Heart left ventricle (tissue), 13 donors: Measurements from ENCODE around the gene MREG.

ENCODE experiments used
- POLR2A ChIP-seq, 2 donors: fragments of 450-650 bp; IDR thresholded peaks; one replicate each; pipeline ENCODE4 v1.6.1; 2017; ENCODE audit warnings: antibody characterized with exemption in 2 of 2, mild to moderate bottlenecking in 2 of 2, moderate library complexity in 2 of 2
- TF ChIP-seq, protein P1 (sequence below), 12 donors: fragments of 200-600 bp; sonication (generic) in 4 of 12; IDR thresholded peaks; one replicate each; pipeline versions ENCODE4 v1.5.0 to v1.8.0; 2018 to 2022; ENCODE audit warnings: antibody characterized with exemption in 12 of 12, mild to moderate bottlenecking in 5 of 12
- donor health status: ischemic (EF 13 %, LVEDD 7.1; RV severe dilation, severe dysfunction).
- donor health status: DM: no; HTN: yes; CAD: no.
- donor health status: DM: no; HTN: no; CAD: no.
- donor health status: ischemic (EF 25% LVEDD 6.9; RV normal size, moderate dysfunction).
- donor health status: ischemic (EF 25% LVEDD 5.7; RV mildly dilated, moderate dysfunction).
- donor health status: ischemic (EF 35%, LVEDD 5.7; RV mildly dilated, moderate dysfunction).
- donor health status: nonischemic (EF 11% LVEDD 7.7; RV severe dilation, severe dysfunction).
- donor health status: DM: yes; HTN: yes; CAD: no.
- donor health status: PGD.
- donor health status: ischemic (EF 29% LVEDD 5.4; RV normal size, mild dysfunction).
- donor health status: nonischemic (EF 23%, LVEDD 6.1; RV moderate dilation, normal function).

DNA sequence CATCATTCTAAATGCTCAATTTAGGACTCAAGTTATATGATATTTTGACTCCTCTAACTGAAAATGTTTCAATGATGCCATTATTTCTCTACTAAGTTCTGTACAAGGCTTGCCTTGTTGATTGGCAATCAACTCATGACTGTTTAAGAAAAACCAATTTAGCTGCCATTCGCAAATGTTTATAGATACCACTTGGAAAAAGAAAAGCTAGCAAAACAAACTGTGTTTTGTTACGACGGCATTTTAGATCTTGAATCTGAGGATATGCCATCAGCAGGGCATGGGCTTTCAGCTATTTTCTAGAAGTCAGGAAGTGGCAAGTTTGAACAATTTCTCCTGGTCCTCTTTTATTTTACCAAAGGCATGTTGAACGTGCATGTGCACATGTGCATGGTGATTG, 65.3 kb downstream of the MREG start:
- TF ChIP-seq, protein P1, sequence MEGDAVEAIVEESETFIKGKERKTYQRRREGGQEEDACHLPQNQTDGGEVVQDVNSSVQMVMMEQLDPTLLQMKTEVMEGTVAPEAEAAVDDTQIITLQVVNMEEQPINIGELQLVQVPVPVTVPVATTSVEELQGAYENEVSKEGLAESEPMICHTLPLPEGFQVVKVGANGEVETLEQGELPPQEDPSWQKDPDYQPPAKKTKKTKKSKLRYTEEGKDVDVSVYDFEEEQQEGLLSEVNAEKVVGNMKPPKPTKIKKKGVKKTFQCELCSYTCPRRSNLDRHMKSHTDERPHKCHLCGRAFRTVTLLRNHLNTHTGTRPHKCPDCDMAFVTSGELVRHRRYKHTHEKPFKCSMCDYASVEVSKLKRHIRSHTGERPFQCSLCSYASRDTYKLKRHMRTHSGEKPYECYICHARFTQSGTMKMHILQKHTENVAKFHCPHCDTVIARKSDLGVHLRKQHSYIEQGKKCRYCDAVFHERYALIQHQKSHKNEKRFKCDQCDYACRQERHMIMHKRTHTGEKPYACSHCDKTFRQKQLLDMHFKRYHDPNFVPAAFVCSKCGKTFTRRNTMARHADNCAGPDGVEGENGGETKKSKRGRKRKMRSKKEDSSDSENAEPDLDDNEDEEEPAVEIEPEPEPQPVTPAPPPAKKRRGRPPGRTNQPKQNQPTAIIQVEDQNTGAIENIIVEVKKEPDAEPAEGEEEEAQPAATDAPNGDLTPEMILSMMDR (IDR thresholded peaks at IDR 0.05) = no peak
- no peak for TF ChIP-seq POLR2A (IDR thresholded peaks at IDR 0.05)
